Activated naive CD8-positive, alpha-beta T cell treated with anti-CD3 and anti-CD28 coated beads for 36 hours (primary cell): ENCODE data around the gene PDHX. TPM values are rescaled to one million over a fixed set of nuclear protein-coding genes. Genes with fewer than 3 reads are reported as not detected.
"Not testable (repeated sequence)": the region's sequence is repeated elsewhere in the genome, so short reads cannot be mapped to it uniquely, and the experiment has no call there.

Experiments used
- DNase-seq: peaks from one replicate; pipeline ENCODE4 v3.0.0; 2021
- H3K27ac Mint-ChIP-seq: one replicate; pipeline ENCODE4 v1.8.0; 2022; ENCODE audit warnings: mild to moderate bottlenecking, moderate library complexity, mixed read lengths
- H3K27me3 Mint-ChIP-seq: one replicate; pipeline ENCODE4 v1.8.0; 2022; ENCODE audit warnings: mild to moderate bottlenecking, mixed read lengths
- H3K36me3 Mint-ChIP-seq: one replicate; pipeline ENCODE4 v1.8.0; 2021; ENCODE audit warnings: mild to moderate bottlenecking, mixed read lengths
- H3K4me1 Mint-ChIP-seq: one replicate; pipeline ENCODE4 v1.8.0; 2021; ENCODE audit warnings: mixed read lengths
- H3K4me3 Mint-ChIP-seq: one replicate; pipeline ENCODE4 v1.8.0; 2022; ENCODE audit warnings: mild to moderate bottlenecking, moderate library complexity, mixed read lengths
- H3K9me3 Mint-ChIP-seq: one replicate; pipeline ENCODE4 v1.8.0; 2022; ENCODE audit warnings: mixed read lengths
- total RNA-seq, 2 experiments: library from RNA; stranded (reverse); gene quantifications; one replicate each; pipeline ENCODE4 v1.2.3, GENCODE V29; 2021

PDHX gene
- total RNA-seq, 2 experiments from 2014 or later: 45.3 to 46.9 TPM

DNA sequence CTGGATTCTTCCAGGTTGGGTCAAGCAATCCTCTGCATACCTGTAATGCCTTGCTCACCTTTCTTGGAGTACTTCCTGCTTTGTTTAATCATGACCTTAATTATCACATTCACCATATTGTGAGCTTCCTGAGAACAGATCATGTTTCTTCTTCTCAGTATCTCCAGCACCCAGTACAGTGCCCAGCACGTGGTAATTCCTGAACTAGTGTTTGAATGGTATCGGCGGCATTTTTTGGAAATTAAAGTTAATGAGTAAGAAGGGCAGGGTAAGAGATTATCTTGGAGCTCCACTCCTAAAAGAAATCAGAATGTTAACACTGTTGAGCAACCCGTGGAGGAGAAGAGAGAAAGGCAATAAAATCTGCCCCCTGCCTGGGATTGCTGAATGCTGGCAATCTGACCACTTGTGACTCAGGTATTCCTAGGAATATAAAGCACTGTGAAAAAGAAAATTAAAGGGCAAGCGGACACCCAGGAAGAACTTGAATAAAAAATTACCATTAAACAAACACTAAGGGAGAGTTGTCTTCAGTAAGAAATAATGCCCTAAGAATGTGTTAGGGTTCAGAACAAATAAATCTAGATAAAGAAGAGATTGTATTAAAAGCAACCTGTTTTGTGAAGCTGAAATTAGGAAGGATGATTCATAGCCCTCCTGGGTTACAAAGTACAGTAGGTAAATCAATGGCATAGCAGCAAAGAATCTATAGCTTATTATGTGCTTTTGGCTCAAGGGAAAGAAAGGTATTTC, 92.9 kb downstream of the PDHX start:
- H3K9me3 Mint-ChIP-seq: peaks cover 1% of the 10 kb centered on the region
- peaks cover 3% of the 10 kb centered on the region for H3K36me3 Mint-ChIP-seq
- no peak overlapping the region for H3K27ac Mint-ChIP-seq
- H3K4me3 Mint-ChIP-seq: no peak overlapping the region
- H3K4me1 Mint-ChIP-seq: peaks cover 70% of the 10 kb centered on the region
- no peak for DNase-seq
- H3K27me3 Mint-ChIP-seq: no peaks in the 10 kb centered on the region

DNA sequence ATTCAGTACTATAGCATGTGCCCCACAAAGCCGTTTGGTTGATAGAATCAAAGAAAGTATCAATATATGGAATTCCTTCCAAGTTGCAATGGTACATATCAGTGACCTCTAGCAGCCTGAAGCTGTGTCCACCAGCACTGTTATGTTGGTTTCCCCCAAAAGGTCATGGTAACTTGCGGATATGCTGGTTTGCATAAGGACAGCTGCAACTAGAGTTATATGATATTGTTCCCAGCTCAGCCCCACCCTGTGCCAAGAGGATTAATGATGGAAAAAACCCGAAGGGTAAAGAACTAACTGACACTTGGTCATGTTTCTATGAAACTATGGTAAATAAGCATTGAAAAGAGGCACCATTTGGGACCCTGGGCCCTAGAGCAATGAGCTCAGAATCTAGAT, 93.5 kb downstream of the PDHX start:
- Mint-ChIP-seq H3K36me3 (peaks cover 2% of the 10 kb centered on the region), H3K4me1 (peaks cover 66% of the 10 kb centered on the region), H3K9me3 (peaks cover 1% of the 10 kb centered on the region), H3K27ac (no peak overlapping the region), H3K27me3 (no peaks in the 10 kb centered on the region), H3K4me3 (no peak overlapping the region)
- no peak for DNase-seq

DNA sequence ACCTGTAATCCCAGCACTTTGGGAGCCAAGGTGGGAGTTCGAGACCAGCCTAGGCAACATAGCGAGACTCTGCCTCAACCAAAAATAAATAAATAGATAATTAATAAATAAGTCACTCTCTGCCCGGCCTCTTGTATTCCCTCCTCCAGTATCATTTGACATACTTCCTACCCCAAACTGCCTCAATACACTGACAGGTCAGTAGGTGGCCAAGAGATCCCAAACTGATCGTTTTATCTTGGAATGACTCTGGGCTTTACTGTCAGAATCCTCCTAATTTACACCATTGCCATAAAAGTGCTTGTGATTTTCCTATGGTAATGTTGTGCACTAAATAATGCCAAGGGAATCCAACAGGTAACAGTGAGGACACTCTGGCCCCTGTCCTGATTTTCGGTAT, 94.2 kb downstream of the PDHX start:
- H3K4me3 Mint-ChIP-seq: no peak overlapping the region
- H3K4me1 Mint-ChIP-seq: peaks cover 65% of the 10 kb centered on the region
- no peaks in the 10 kb centered on the region for H3K27me3 Mint-ChIP-seq
- no peak for DNase-seq
- H3K9me3 Mint-ChIP-seq: peaks cover 1% of the 10 kb centered on the region
- H3K36me3 Mint-ChIP-seq: peaks cover 2% of the 10 kb centered on the region
- H3K27ac Mint-ChIP-seq: no peak overlapping the region

DNA sequence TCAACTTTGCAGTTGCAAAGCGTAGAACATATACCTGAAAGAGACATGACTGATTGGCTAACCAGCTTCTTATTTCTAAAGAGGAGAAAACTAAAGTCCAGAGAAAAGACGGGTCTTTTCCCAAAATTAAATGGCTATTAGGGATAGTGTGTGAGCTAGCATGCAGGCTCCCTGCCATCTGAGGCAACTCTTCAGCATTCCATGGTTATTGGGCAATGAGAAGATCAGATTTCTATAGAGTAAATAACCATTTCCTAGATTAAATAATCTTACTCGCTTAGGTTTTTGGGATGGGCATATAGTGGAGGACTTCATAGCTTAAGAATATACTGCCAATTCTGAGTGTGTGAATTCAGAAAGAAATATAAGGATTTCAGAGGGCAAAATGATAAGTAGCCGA, 95.0 kb downstream of the PDHX start:
- no peak overlapping the region for H3K27ac Mint-ChIP-seq

DNA sequence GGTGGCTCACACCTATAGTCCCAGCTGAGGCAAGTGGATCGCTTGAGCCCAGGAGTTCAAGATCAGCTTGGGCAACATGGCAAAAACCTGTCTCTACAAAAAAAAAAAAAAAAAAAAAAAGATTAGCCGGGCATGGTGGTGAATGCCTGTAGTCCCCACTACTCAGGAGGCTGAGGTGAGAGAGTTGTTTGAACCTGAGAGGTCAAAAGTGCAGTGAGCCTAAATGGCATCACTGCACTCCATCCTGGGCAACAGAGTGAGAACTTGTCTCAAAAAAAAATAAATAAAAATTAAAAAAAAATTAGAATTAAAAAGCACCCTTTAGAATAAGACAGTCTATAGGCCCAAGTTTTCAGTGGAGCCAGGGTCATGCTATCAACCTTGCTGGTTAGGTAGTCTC, 95.5 kb downstream of the PDHX start:
- peak overlapping the region; percentile 89 for H3K27ac Mint-ChIP-seq
- no peak for DNase-seq
- no peaks in the 10 kb centered on the region for H3K27me3 Mint-ChIP-seq
- peaks cover 2% of the 10 kb centered on the region for H3K36me3 Mint-ChIP-seq
- no peak overlapping the region for H3K4me3 Mint-ChIP-seq
- H3K9me3 Mint-ChIP-seq: peaks cover 1% of the 10 kb centered on the region
- peaks cover 55% of the 10 kb centered on the region for H3K4me1 Mint-ChIP-seq

More for the DNA sequence above, 95.0 kb downstream of the PDHX start:
- peaks cover 60% of the 10 kb centered on the region for H3K4me1 Mint-ChIP-seq
- H3K9me3 Mint-ChIP-seq: peaks cover 1% of the 10 kb centered on the region
- no peak overlapping the region for H3K4me3 Mint-ChIP-seq
- DNase-seq: no peak
- H3K36me3 Mint-ChIP-seq: peaks cover 2% of the 10 kb centered on the region
- H3K27me3 Mint-ChIP-seq: no peaks in the 10 kb centered on the region

DNA sequence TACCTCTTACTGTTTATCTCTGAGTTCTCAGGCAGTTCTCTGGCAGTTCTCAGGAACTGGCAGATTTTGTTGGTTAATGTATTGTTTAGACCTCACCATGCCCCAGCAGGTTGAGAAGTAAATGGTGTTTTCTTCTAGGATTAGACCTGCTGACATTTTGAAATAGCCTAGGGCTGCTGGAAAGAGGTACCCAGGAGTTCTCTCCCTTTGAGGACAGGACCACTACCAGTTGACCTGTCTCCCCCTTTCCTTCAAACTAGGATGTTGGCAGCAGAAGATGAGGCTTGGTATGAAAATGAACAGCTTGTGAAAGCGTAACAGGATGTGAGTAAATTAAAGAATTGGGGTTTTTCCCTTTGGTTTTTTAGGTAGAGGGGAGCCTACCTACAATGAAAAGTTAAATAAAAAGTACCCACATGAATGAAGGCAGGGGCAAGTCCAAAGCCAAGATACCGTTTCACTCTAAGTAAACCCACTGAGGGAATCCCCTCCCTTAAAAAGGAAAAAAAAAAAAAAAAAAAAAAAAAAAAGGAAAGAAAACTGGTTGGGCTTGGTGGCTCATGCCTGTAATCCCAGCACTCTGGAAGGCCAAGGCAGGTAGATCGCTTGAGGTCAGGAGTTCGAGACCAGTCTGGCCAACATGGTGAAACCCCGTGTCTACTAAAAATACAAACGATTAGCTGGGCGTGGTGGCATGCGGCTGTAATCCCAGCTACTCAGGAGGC, 96.2 kb downstream of the PDHX start:
- Mint-ChIP-seq H3K27ac (peak overlapping the region; percentile 89), H3K9me3 (peaks cover 1% of the 10 kb centered on the region), H3K4me1 (peaks cover 51% of the 10 kb centered on the region), H3K36me3 (no peaks in the 10 kb centered on the region), H3K27me3 (no peaks in the 10 kb centered on the region), H3K4me3 (peak overlapping the region; percentile 45)
- peak; percentile 20 for DNase-seq

DNA sequence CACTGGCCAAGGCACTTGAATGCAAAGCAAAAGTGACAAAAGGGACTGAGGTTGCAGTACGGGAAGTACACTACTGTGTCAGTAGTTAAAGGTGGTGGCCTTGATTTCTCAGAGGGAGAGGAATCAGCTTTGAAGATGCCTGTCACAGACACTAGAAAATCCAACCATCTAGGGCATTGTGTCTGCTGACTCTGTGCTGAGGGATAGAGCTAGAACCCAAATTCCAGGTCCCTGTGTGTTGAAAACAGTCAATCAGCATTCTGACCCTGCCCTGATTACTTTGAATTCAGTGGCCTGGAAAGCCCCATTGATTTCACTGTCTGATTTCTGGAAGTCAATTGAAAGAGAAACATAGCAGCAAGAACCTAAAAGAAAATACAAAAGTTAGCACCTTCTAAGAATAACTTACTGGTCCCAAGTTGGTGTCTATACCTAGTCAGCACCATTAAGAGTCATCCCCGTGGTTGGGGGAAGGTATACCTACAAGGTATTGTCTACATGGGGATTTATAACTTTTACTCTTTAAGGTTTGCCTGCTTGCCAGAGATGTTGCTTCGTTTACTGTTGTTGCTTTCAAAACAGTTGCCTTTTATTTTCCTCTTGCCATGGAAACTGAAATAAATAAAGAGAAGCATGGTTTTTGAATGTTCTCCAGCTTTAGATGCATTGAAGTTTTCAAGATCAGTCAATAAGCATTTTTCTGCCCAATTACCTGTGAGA, 97.3 kb downstream of the PDHX start:
- H3K4me1 Mint-ChIP-seq: peaks cover 48% of the 10 kb centered on the region
- H3K4me3 Mint-ChIP-seq: peak overlapping the region; percentile 24

DNA sequence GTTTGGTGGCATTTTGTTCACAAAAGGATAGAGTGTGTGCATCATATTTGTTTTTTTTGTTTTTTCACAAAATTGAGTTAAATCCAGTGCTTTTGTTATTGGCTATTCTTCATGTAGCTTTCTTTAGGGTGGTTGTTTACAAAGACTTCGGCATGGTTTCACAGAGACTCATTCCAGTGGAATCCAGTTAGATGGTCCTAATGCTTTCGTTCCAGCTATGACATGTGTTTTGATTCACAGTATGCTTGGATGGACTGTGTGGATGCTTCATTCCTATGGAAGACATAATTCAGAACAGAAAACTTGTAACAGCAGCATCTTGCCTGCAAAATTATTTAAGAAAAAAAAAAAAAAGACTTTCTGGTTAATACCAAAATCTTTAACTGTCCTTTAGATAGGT, 97.9 kb downstream of the PDHX start:
- H3K27ac Mint-ChIP-seq: no peak overlapping the region
- H3K36me3 Mint-ChIP-seq: no peaks in the 10 kb centered on the region
- DNase-seq: no peak
- H3K9me3 Mint-ChIP-seq: no peaks in the 10 kb centered on the region
- no peaks in the 10 kb centered on the region for H3K27me3 Mint-ChIP-seq
- peaks cover 44% of the 10 kb centered on the region for H3K4me1 Mint-ChIP-seq
- no peak overlapping the region for H3K4me3 Mint-ChIP-seq

More for the DNA sequence above, 97.3 kb downstream of the PDHX start:
- peak; percentile 27 for DNase-seq
- Mint-ChIP-seq H3K36me3 (no peaks in the 10 kb centered on the region), H3K27ac (peak overlapping the region; percentile 88), H3K27me3 (no peaks in the 10 kb centered on the region), H3K9me3 (peaks cover 1% of the 10 kb centered on the region)

DNA sequence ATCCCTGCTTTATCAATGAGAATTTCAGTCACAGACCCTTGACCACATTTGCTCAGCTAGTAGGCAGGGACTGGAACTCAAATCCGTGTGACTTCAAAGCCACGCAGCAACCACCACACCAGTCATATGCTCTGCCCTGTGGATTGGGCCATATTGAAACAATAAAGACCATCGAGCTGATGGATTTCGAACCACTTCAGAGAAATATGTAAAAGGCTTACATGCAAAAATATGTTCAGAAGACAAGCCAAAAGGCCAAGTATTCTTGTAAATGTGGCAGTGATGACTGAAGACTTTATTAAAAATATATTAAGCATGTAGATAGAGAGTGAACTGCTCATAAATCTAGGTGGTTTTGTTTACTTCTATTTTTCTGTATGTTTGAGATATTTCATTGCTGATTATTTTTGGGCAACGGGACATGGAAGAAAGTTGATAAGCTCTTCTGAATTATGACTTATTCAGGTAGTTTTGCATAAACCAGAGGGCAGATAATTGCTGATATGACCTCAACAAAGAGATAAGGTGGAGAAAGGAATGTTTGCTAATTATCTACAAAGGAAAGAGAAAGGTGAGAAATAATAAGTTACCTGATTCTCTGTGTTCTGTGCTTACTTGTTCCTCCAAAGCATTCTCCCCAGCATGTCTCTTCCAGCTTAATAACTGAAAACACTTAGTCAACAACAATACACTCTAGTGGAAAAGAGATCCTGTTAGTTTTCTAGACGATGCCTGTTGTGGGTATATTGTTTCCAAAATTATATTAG, 99.4 kb downstream of the PDHX start:
- no peaks in the 10 kb centered on the region for H3K36me3 Mint-ChIP-seq
- H3K9me3 Mint-ChIP-seq: no peaks in the 10 kb centered on the region
- no peaks in the 10 kb centered on the region for H3K27me3 Mint-ChIP-seq
- no peak overlapping the region for H3K27ac Mint-ChIP-seq
- H3K4me3 Mint-ChIP-seq: no peak overlapping the region
- peaks cover 35% of the 10 kb centered on the region for H3K4me1 Mint-ChIP-seq
- DNase-seq: no peak

DNA sequence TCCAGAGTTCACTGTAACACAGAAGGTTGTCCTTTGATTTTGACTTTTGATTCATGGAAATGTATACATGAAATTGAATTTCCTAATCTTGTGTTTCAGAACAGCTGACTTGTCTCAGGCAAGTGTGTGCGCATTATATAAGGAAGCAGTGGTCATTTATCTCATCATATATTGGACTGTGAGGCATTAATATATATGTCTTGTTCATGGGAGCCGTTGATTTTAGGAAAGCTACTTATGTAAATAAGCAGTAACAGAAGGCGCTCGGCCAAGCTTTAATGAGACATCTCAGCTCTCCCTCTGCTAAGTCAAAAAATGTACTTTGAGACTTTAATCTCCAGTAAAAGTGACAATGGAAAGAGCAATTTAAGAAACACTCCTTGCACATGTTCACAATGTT, 100.5 kb downstream of the PDHX start:
- H3K36me3 Mint-ChIP-seq: no peaks in the 10 kb centered on the region
- no peak overlapping the region for H3K27ac Mint-ChIP-seq
- DNase-seq: no peak
- H3K9me3 Mint-ChIP-seq: no peaks in the 10 kb centered on the region
- H3K27me3 Mint-ChIP-seq: no peaks in the 10 kb centered on the region
- H3K4me3 Mint-ChIP-seq: no peak overlapping the region
- peaks cover 29% of the 10 kb centered on the region for H3K4me1 Mint-ChIP-seq

DNA sequence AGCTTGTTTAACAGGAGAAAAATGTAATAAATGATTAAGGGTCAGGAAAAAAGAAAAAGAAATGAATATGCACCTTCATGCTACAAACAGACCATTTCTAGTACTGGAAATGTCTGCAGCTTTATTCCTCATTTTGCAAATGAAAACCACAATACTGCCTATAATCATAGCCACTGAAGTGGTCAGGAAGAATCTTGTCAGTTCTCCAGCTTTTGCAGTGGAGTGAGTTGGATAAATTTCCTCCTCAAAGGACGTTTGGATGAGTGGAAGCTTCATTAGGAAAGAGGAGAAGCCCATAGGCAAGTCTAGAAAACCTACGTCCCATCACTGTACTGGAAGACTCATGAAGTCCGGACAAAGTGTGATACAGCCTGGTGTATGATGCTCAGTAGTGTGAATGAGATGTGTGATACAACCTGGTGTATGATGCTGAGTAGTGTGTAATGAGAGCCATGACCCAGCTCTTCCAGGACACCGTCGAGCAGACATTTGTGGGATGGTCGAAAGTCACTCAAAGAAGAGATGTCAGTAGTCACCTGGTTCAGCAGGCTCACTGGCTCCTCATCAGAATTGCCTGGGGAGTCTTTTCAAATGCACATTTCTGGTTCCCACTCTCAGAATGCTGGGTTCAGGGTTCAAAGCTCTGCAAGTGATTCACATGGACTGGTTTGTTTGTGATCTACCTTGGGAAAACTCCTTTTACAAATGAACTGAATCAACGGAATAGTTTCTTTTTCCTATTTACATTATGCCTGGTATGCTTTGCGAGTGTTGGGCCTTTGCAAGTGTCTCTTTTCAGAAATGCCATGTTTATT, 101.3 kb downstream of the PDHX start:
- Mint-ChIP-seq H3K4me3 (no peak overlapping the region), H3K27ac (no peak overlapping the region), H3K4me1 (peaks cover 22% of the 10 kb centered on the region), H3K27me3 (no peaks in the 10 kb centered on the region), H3K36me3 (peaks cover 3% of the 10 kb centered on the region), H3K9me3 (peaks cover 2% of the 10 kb centered on the region)
- no peak for DNase-seq

DNA sequence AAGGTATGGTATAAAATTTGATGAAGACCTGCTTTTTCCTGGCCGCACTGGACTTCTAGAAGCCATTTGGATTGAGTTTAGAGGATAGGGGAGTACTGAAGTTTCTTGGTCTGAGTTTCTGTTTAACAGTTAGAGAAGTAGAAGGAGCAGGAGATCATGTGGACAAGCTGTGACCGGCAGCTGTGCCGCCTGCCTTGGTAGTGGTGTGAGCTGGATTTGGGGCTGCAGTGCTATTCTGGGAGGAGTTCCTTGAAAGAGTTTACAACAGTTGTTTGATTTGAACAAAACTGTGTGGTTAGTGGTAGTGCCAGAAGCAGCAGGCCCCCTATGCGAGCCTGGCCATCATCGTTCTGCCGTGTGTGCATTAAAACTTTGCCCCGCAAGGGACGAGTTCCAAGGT, 105.2 kb downstream of the PDHX start:
- Mint-ChIP-seq H3K4me1 (peaks cover 5% of the 10 kb centered on the region), H3K27me3 (no peaks in the 10 kb centered on the region), H3K9me3 (peaks cover 28% of the 10 kb centered on the region), H3K27ac (no peak overlapping the region), H3K4me3 (no peak overlapping the region), H3K36me3 (peaks cover 18% of the 10 kb centered on the region)
- DNase-seq: no peak

DNA sequence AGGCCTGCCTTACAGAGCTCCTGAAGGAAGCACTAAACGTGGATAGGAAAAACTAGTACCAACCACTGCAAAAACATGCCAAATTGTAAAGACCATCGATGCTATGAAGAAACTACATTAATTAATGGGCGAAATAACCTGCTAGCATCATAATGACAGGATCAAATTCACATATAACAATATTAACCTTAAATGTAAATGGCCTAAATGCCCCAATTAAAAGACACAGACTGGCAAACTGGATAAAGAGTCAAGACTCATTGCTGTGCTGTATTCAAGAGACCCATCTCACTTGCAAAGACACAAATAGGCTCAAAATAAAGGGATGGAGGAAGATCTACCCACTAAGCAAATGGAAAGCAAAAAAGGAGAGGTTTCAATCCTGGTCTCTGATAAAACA, 107.5 kb downstream of the PDHX start:
- H3K27me3 Mint-ChIP-seq, H3K4me3 Mint-ChIP-seq, DNase-seq, H3K27ac Mint-ChIP-seq, H3K4me1 Mint-ChIP-seq: not testable (repeated sequence)
- Mint-ChIP-seq H3K36me3 (peaks cover 20% of the 10 kb centered on the region), H3K9me3 (peaks cover 35% of the 10 kb centered on the region)

DNA sequence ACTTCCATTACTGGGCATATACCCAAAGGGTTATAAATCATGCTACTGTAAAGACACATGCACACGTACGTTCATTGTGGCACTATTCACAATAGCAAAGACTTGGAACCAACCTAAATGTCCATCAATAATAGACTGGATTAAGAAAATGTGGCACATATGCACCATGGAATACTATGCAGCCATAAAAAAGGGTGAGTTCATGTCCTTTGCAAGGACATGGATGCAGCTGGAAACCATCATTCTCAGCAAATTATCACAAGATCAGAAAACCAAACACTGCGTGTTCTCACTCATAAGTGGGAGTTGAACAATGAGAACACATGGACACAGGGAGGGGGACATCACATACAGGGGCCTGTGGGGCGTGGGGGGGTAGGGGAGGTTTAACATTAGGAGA, 111.6 kb downstream of the PDHX start:
- peaks cover 16% of the 10 kb centered on the region for H3K36me3 Mint-ChIP-seq
- not testable (repeated sequence) for DNase-seq, H3K27me3 Mint-ChIP-seq, H3K4me3 Mint-ChIP-seq, H3K27ac Mint-ChIP-seq
- peaks cover 16% of the 10 kb centered on the region for H3K4me1 Mint-ChIP-seq
- peaks cover 30% of the 10 kb centered on the region for H3K9me3 Mint-ChIP-seq
